GM19452 (cell line): ENCODE measurements around the gene ARAF.

Experiments
- ATAC-seq: cut with Tn5 transposase; IDR thresholded peaks from one replicate; pipeline ENCODE4 v1.9.1; 2021; ENCODE audit not compliant: unreplicated experiment

The ARAF gene

GRCh38 chrX:47619486-47620302 is 58.7 kb downstream of the ARAF start, which contains the start of gene SYN1:
Gene SYN1, minus strand, starts transcription at chrX:47619857. Its CDS starts 129 bp downstream, at chrX:47619728.
- ATAC-seq, result peak; percentile 82

GRCh38 chrX:47620303-47620685 is 59.3 kb downstream of the ARAF start:
- ATAC-seq, result no peak
